Measurements from ENCODE around the gene GSK3B.

Gene GSK3B

DNA sequence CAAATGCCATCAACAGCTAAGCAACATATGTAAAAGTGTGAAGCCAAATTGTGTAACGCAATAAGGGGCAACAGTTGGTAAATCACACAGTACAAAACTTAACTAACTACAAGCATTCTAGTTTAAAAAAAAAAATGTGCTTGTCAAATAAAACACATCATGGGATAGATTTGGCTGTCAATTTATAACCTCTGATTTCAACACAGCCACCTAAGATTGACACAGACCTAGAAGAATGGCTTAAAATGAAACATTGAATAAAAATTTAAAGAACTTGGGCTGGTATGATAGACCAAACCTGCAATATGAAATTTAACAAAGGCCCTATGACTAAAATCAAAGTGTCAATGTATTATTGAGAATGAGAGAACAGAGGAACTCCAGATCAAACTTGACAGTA is 164.0 kb downstream of the GSK3B start:
- Histone ChIP-seq H3K27ac (no peak overlapping the region), H3K4me3 (ENCODE audit: low read depth in 1 of 2, low read length in 1 of 2) (no peak overlapping the region), H3K9me3 (no peaks in the 10 kb centered on the region), H3K36me3 (no peaks in the 10 kb centered on the region), H3K4me1 (ENCODE audit: control insufficient read depth in 1 of 2, insufficient read depth in 1 of 2, low read depth in 1 of 2, low read length in 1 of 2) (peaks cover 0 to under 1% of the 10 kb centered on the region in 2 experiments), H3K27me3 (no peaks in the 10 kb centered on the region)
- TF ChIP-seq CTCF (IDR thresholded peaks at IDR 0.05): no peak

- Histone ChIP-seq H3K9me3 (no peaks in the 10 kb centered on the region), H3K4me3 (ENCODE audit: low read depth in 1 of 2, low read length in 1 of 2) (no peak overlapping the region), H3K27ac (no peak overlapping the region), H3K4me1 (ENCODE audit: control insufficient read depth in 1 of 2, insufficient read depth in 1 of 2, low read depth in 1 of 2, low read length in 1 of 2) (no peaks in the 10 kb centered on the region), H3K27me3 (no peaks in the 10 kb centered on the region), H3K36me3 (no peaks in the 10 kb centered on the region)
- no peak for TF ChIP-seq CTCF (IDR thresholded peaks at IDR 0.05)
Measured at GRCh38 chr3:119927190-119927589, 167.1 kb downstream of the GSK3B start.

DNA sequence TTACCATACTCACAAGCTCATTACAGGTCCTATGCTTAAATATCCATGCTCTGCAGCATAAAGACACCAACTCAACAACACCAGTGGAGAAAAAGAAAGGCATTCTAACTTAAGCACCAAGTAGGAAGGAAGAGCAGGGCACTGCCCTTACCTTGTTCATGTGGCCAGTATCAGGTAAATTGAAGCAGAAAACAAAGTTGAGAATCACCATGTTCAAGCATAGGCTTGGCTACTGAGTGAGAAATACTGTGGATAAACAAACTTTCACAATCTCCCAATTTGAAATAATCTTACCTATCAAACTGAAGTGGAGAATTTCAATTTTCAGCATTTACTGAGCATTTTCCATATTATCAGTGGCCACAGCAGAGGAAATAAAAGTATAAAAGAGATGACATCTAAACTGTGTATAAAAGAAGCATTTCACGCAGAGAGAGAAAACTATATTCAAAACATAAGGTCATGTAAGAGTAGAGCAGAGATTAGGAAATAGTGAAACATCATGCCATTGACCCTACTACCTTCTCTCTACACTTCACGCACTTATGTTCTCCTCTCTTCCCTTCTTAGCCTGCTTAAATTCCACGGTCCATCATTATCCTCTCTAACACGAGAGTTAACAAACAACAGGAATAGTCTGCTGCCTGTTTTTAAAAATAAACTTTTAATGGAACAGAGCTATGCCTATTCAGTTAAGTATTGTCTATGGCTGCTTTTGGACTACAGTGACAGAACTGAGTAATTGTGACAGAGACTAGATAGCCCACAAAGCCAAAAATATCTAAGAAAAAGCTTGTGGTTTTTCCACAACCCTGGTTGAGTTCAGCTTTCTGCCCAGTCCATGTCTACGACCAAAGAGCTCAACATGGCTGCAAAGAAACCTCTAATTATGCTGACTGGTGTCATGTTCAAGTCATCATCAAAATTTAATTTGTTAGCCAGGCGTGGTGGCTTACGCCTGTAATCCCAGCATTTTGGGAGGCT is 169.8 kb downstream of the GSK3B start:
- Histone ChIP-seq H3K4me3 (ENCODE audit: low read depth in 1 of 2, low read length in 1 of 2) (no peak overlapping the region), H3K27ac (no peak overlapping the region), H3K36me3 (no peaks in the 10 kb centered on the region), H3K9me3 (no peaks in the 10 kb centered on the region), H3K27me3 (no peaks in the 10 kb centered on the region), H3K4me1 (ENCODE audit: control insufficient read depth in 1 of 2, insufficient read depth in 1 of 2, low read depth in 1 of 2, low read length in 1 of 2) (no peaks in the 10 kb centered on the region)
- TF ChIP-seq CTCF (IDR thresholded peaks at IDR 0.05): no peak

GRCh38 chr3:119918992-119919933 is 175.0 kb downstream of the GSK3B start:
- H3K4me1 ChIP-seq (ENCODE audit: control insufficient read depth in 1 of 2, insufficient read depth in 1 of 2, low read depth in 1 of 2, low read length in 1 of 2): no peaks in the 10 kb centered on the region
- no peak overlapping the region for H3K27ac ChIP-seq
- no peaks in the 10 kb centered on the region for H3K27me3 ChIP-seq
- TF ChIP-seq CTCF (IDR thresholded peaks at IDR 0.05): no peak
- no peak overlapping the region for H3K4me3 ChIP-seq (ENCODE audit: low read depth in 1 of 2, low read length in 1 of 2)
- peaks cover 15% of the 10 kb centered on the region for H3K36me3 ChIP-seq
- no peaks in the 10 kb centered on the region for H3K9me3 ChIP-seq

GRCh38 chr3:119913021-119913420 is 181.2 kb downstream of the GSK3B start:
- H3K9me3 ChIP-seq: no peaks in the 10 kb centered on the region
- no peak for TF ChIP-seq CTCF (IDR thresholded peaks at IDR 0.05)
- H3K4me1 ChIP-seq (ENCODE audit: control insufficient read depth in 1 of 2, insufficient read depth in 1 of 2, low read depth in 1 of 2, low read length in 1 of 2): no peaks in the 10 kb centered on the region
- no peak overlapping the region for H3K27ac ChIP-seq
- H3K27me3 ChIP-seq: no peaks in the 10 kb centered on the region
- peaks cover 52% of the 10 kb centered on the region for H3K36me3 ChIP-seq
- no peak overlapping the region for H3K4me3 ChIP-seq (ENCODE audit: low read depth in 1 of 2, low read length in 1 of 2)
